BJ (cell line): ENCODE data around the gene ZC2HC1B. TPM values are rescaled to one million over a fixed set of nuclear protein-coding genes. Genes with fewer than 3 reads are reported as not detected.
A peak's percentile ranks its signal among the peaks of the same experiment; 100 is the strongest.

Source experiments
- CTCF ChIA-PET: fragments of 350-600 bp; formaldehyde crosslinking; extraction: SDS; loops from one replicate; lab custom pipeline; 2021; ENCODE audit warnings: antibody characterized with exemption, inconsistent platforms; lab: Yijun Ruan, JAX
- POLR2A ChIA-PET: fragments of 300-600 bp; sonication (Branson Sonifier 250); formaldehyde crosslinking; extraction: SDS; loops from one replicate; lab custom pipeline; 2021; ENCODE audit warnings: antibody characterized with exemption; lab: Charles Lee
- DNase-seq: peaks from one replicate; pipeline ENCODE4 v3.0.0-alpha.2; 2011; ENCODE audit warnings: low read depth
- H3K27me3 ChIP-seq: 2 replicates; pipeline ENCODE4 v1.6.0; 2011; ENCODE audit warnings: low read length; ENCODE audit not compliant: control insufficient read depth, insufficient read depth
- H3K36me3 ChIP-seq: 2 replicates; pipeline ENCODE4 v1.5.1; 2011; ENCODE audit warnings: low read length; ENCODE audit not compliant: control insufficient read depth, insufficient read depth
- H3K4me3 ChIP-seq: 2 replicates; pipeline ENCODE4 v1.5.1; 2011; ENCODE audit warnings: low read depth, mild to moderate bottlenecking, control low read depth, low read length
- CTCF ChIP-seq: IDR thresholded peaks from 2 replicates; pipeline ENCODE4 v1.5.1; 2011; ENCODE audit warnings: low read depth, mild to moderate bottlenecking, control low read depth, inconsistent platforms, low read length, moderate library complexity; ENCODE audit not compliant: insufficient read depth
- polyA plus RNA-seq: library from polyadenylated mRNA; depleted of rRNA; stranded (reverse); fragments of >200 nt; gene quantifications from 2 replicates; pipeline ENCODE4 v1.2.3, GENCODE V29; 2011

Gene ZC2HC1B
- polyA plus RNA-seq, 1 experiment: not detected

GRCh38 chr6:143941852-143942627 is 77.8 kb downstream of the ZC2HC1B start:
- Histone ChIP-seq H3K4me3 (no peak overlapping the region), H3K27me3 (no peaks in the 10 kb centered on the region), H3K36me3 (no peaks in the 10 kb centered on the region)
- POLR2A ChIA-PET: no interaction called here
- no peak for DNase-seq
- peak; percentile 72 for TF ChIP-seq CTCF
- CTCF ChIA-PET: interaction anchor here (0.6 to 6.0 kb wide), 17 partner anchors 8 to 1468 kb away, joined by 3 to 33 read pairs (median 4); partner anchors contain the start of gene PLAGL1

- peaks cover 4% of the 10 kb centered on the region for H3K36me3 ChIP-seq
- no peak overlapping the region for H3K4me3 ChIP-seq
- POLR2A ChIA-PET: no interaction called here
- no peak for DNase-seq
- CTCF ChIA-PET: interaction anchor here (1.2 to 1.5 kb wide), 3 partner anchors 8 to 64 kb away, joined by 3 to 8 read pairs (median 3); no protein-coding TSS in a partner anchor
- no peaks in the 10 kb centered on the region; the same call in 1 of the 2 replicates for H3K27me3 ChIP-seq
- no peak for TF ChIP-seq CTCF
Measured at GRCh38 chr6:143948208-143948607, 83.9 kb downstream of the ZC2HC1B start.

GRCh38 chr6:143949535-143949934 is 85.3 kb downstream of the ZC2HC1B start:
- CTCF ChIA-PET: interaction anchor here (1.3 to 2.7 kb wide), 3 partner anchors 9 to 63 kb away, joined by 3 to 9 read pairs (median 8); no protein-coding TSS in a partner anchor
- POLR2A ChIA-PET: no interaction called here
- Histone ChIP-seq H3K27me3 (no peaks in the 10 kb centered on the region; the same call in 1 of the 2 replicates), H3K4me3 (no peak overlapping the region), H3K36me3 (peaks cover 4% of the 10 kb centered on the region)
- no peak for DNase-seq
- TF ChIP-seq CTCF: no peak

GRCh38 chr6:143949962-143950361 is 85.7 kb downstream of the ZC2HC1B start:
- H3K36me3 ChIP-seq: peaks cover 4% of the 10 kb centered on the region
- no peak for DNase-seq
- CTCF ChIA-PET: interaction anchor here (2.7 kb wide), 1 partner anchor 13 kb away, joined by 9 read pairs; no protein-coding TSS in a partner anchor
- H3K27me3 ChIP-seq: no peaks in the 10 kb centered on the region; the same call in 1 of the 2 replicates
- no peak overlapping the region for H3K4me3 ChIP-seq
- POLR2A ChIA-PET: no interaction called here
- TF ChIP-seq CTCF: no peak

- Histone ChIP-seq H3K36me3 (peaks cover 4% of the 10 kb centered on the region), H3K27me3 (no peaks in the 10 kb centered on the region; the same call in 1 of the 2 replicates), H3K4me3 (no peak overlapping the region)
- ChIA-PET CTCF (interaction anchor here (0.6 to 2.7 kb wide), 2 partner anchors 12 to 376 kb away, joined by 3 to 9 read pairs; no protein-coding TSS in a partner anchor), POLR2A (no interaction called here)
- TF ChIP-seq CTCF: no peak
- DNase-seq: no peak
Measured at GRCh38 chr6:143950875-143951274, 86.6 kb downstream of the ZC2HC1B start.
